ENCODE data around the gene ZNRF1.

Gene ZNRF1

GRCh38 chr16:75027520-75028300 is 28.9 kb downstream of the ZNRF1 start:
- no peak for DNase-seq

- no peak for DNase-seq
Observed at GRCh38 chr16:75028544-75029135, 29.8 kb downstream of the ZNRF1 start.

GRCh38 chr16:75029854-75030253 is 31.0 kb downstream of the ZNRF1 start:
- peak; percentile 80 for DNase-seq

GRCh38 chr16:75032655-75033054 is 33.8 kb downstream of the ZNRF1 start:
- DNase-seq, result no peak

GRCh38 chr16:75035410-75035968 is 36.7 kb downstream of the ZNRF1 start:
- DNase-seq, result no peak

GRCh38 chr16:75038036-75038858 is 39.4 kb downstream of the ZNRF1 start:
- DNase-seq, result peak; percentile 57

- no peak for DNase-seq
Observed at GRCh38 chr16:75039941-75040340, 41.1 kb downstream of the ZNRF1 start.

GRCh38 chr16:75042426-75043174 is 43.8 kb downstream of the ZNRF1 start:
- DNase-seq, result no peak

- DNase-seq, result no peak
Observed at GRCh38 chr16:75043175-75043895, 44.5 kb downstream of the ZNRF1 start.

GRCh38 chr16:75044800-75045361 is 46.1 kb downstream of the ZNRF1 start:
- peak; percentile 30 for DNase-seq

GRCh38 chr16:75045424-75045823 is 46.6 kb downstream of the ZNRF1 start:
- no peak for DNase-seq

- no peak for DNase-seq
Observed at GRCh38 chr16:75048054-75048453, 49.2 kb downstream of the ZNRF1 start.

- DNase-seq, result no peak
Observed at GRCh38 chr16:75048530-75048929, 49.7 kb downstream of the ZNRF1 start.

GRCh38 chr16:75052481-75053202 is 53.8 kb downstream of the ZNRF1 start:
- DNase-seq, result no peak

- peak; percentile 22 for DNase-seq
Observed at GRCh38 chr16:75053791-75054555, 55.1 kb downstream of the ZNRF1 start.

GRCh38 chr16:75054556-75054947 is 55.7 kb downstream of the ZNRF1 start:
- DNase-seq, result no peak

- DNase-seq, result no peak
Observed at GRCh38 chr16:75058806-75059205, 60.0 kb downstream of the ZNRF1 start.

GRCh38 chr16:75059411-75059810 is 60.6 kb downstream of the ZNRF1 start:
- DNase-seq, result no peak

GRCh38 chr16:75060723-75061122 is 61.9 kb downstream of the ZNRF1 start:
- no peak for DNase-seq

GRCh38 chr16:75061669-75062068 is 62.8 kb downstream of the ZNRF1 start:
- DNase-seq, result no peak

Data from fibroblast of skin of scalp (primary cell).